CD4-positive, CD25-positive, alpha-beta regulatory T cell (primary cell): ENCODE results near the gene PLPP3. TPM values are rescaled to one million over a fixed set of nuclear protein-coding genes. Genes with fewer than 3 reads are reported as not detected.

Source experiments
- ATAC-seq, 2 donors: fragments of 150-1000 bp; cut with Tn5 transposase; one replicate each; pipeline ENCODE4 v1.10.0; 2021; ENCODE audit warnings: low read depth in 2 of 2, moderate number of reproducible peaks in 2 of 2, moderate library complexity in 1 of 2
- DNase-seq, 3 donors: peaks; one replicate each; pipeline versions ENCODE4 v3.0.0 to v3.0.0-alpha.2; 2012 to 2022; ENCODE audit warnings: mixed read lengths in 1 of 3
- H3K27ac ChIP-seq: one replicate; pipeline ENCODE4 v1.7.0; 2013; ENCODE audit warnings: mild to moderate bottlenecking, low read length; ENCODE audit not compliant: insufficient read depth, poor library complexity, severe bottlenecking
- H3K27me3 ChIP-seq: one replicate; pipeline ENCODE4 v1.7.0; 2013; ENCODE audit warnings: low read length; ENCODE audit not compliant: control insufficient read depth, insufficient read depth
- H3K36me3 ChIP-seq: one replicate; pipeline ENCODE4 v1.7.0; 2013; ENCODE audit warnings: mild to moderate bottlenecking, low read length, moderate library complexity; ENCODE audit not compliant: control insufficient read depth, insufficient read depth
- H3K4me1 ChIP-seq: 2 replicates; pipeline ENCODE4 v1.7.0; 2013; ENCODE audit warnings: mild to moderate bottlenecking, low read length; ENCODE audit not compliant: insufficient read depth, control insufficient read depth, poor library complexity, severe bottlenecking
- H3K4me3 ChIP-seq: one replicate; pipeline ENCODE4 v1.7.0; 2013; ENCODE audit warnings: low read depth, mild to moderate bottlenecking, low read length, moderate library complexity
- H3K9me3 ChIP-seq, 2 experiments: 1 replicate in 1 of 2; 2 replicates in 1 of 2; pipeline ENCODE4 v1.7.0; 2013; ENCODE audit warnings: low read length in 2 of 2, mild to moderate bottlenecking in 1 of 2, moderate library complexity in 1 of 2; ENCODE audit not compliant: control insufficient read depth in 2 of 2
- H3K27ac Mint-ChIP-seq, 3 donors: one replicate each; pipeline ENCODE4 v1.8.0; 2020 to 2022; ENCODE audit warnings: mild to moderate bottlenecking in 3 of 3, mixed read lengths in 3 of 3, moderate library complexity in 2 of 3
- H3K27me3 Mint-ChIP-seq: one replicate; pipeline ENCODE4 v1.8.0; 2022; ENCODE audit warnings: mild to moderate bottlenecking, mixed read lengths
- H3K36me3 Mint-ChIP-seq: one replicate; pipeline ENCODE4 v1.8.0; 2020; ENCODE audit warnings: mixed read lengths
- H3K4me1 Mint-ChIP-seq, 4 donors: one replicate each; pipeline ENCODE4 v1.8.0; 2020 to 2022; ENCODE audit warnings: mixed read lengths in 4 of 4, mild to moderate bottlenecking in 1 of 4
- H3K4me3 Mint-ChIP-seq, 4 donors: one replicate each; pipeline ENCODE4 v1.8.0; 2020 to 2022; ENCODE audit warnings: mild to moderate bottlenecking in 4 of 4, mixed read lengths in 4 of 4, moderate library complexity in 3 of 4
- H3K9me3 Mint-ChIP-seq, 7 donors: one replicate each; pipeline ENCODE4 v1.8.0; 2020 to 2022; ENCODE audit warnings: mixed read lengths in 7 of 7, mild to moderate bottlenecking in 3 of 7, moderate library complexity in 2 of 7
- polyA plus RNA-seq, 4 donors: library from polyadenylated mRNA; unstranded; fragments of 300-500 nt; fragmentation: Illumina TruSeq; gene quantifications; one replicate each; pipeline ENCODE4 v1.2.3, GENCODE V29; 2021
- total RNA-seq: library from RNA; stranded (reverse); gene quantifications from one replicate; pipeline ENCODE4 v1.2.3, GENCODE V29; 2022

The PLPP3 gene
- total and polyA plus RNA-seq, 5 donors from 2014 or later = 0.13 TPM; not detected in 4

DNA sequence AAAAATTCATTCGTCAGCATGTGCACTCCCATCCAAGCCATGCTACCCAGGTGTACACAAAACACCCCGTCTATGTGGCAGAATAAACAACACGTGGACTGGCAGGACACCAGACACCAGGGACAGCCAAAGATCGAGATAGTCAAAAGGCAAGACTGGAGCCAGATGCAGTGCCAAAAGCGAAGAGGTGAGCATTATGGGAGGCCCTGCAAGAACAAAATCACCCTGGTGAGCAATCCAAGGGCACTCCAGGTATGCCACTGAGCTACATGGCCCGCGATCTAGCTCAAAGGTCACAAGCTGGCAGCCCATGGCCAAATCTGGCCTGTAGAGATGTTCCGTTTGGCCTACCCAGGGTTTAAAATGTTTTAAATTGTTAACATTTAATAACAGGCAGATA, 33.7 kb downstream of the PLPP3 start:
- H3K4me3 ChIP-seq = no peak overlapping the region
- H3K27me3 Mint-ChIP-seq = no peaks in the 10 kb centered on the region
- ATAC-seq = no peak

DNA sequence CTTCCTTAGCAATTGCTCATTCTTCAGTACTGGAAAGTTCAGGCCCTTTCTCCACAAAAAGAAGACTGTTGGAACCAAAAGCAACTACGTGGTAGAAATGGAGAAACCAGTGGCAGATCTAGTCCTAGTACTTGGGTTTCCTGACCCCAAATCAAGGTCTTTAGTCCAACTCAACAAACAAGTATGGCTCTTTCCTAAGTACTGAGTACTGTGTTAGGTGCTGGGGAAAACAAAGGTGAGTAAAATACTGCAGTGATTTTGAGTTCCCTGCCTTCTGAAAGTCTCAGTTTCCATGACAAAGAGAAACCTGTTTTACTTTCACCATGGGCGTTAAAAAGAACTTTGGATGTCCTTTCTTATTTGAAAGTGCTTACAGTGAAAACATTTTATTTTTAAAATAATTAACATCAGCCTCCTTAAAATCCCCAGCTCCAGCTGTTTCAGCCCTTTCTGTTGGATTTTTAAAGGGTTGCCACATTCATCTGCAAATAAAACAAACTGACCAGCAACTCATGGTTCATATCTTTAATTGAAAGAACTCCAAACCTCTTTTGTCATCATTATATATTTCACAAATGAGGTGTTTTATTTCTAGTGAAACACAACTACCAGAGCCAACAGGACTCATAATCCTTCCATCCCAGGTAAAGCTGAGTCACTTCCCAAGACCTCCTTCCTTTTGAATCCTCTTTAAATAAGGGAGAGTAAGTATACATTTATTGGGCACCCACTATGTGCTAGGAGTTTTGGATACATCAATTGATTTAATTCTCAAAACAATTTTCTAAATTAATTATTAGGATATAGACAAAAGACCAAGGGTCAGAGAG, 35.4 kb downstream of the PLPP3 start:
- H3K4me3 Mint-ChIP-seq = no peak overlapping the region
- H3K27me3 Mint-ChIP-seq = no peaks in the 10 kb centered on the region
- Histone ChIP-seq H3K27ac (no peak overlapping the region), H3K36me3 (no peaks in the 10 kb centered on the region), H3K9me3 (no peaks in the 10 kb centered on the region), H3K4me1 (no peaks in the 10 kb centered on the region), H3K27me3 (no peaks in the 10 kb centered on the region), H3K4me3 (no peak overlapping the region)
- no peak overlapping the region for H3K27ac Mint-ChIP-seq
- H3K36me3 Mint-ChIP-seq = no peaks in the 10 kb centered on the region
- DNase-seq (no peak), ATAC-seq (no peak)
- H3K9me3 Mint-ChIP-seq = peaks cover 0 to 4% (median 0%) of the 10 kb centered on the region in 7 donors
- H3K4me1 Mint-ChIP-seq = no peaks in the 10 kb centered on the region

More for the DNA sequence above, 33.7 kb downstream of the PLPP3 start:
- no peaks in the 10 kb centered on the region for H3K9me3 ChIP-seq
- no peaks in the 10 kb centered on the region for H3K36me3 Mint-ChIP-seq
- no peaks in the 10 kb centered on the region for H3K36me3 ChIP-seq
- H3K9me3 Mint-ChIP-seq = peaks cover 0 to 4% (median 0%) of the 10 kb centered on the region in 7 donors
- no peak overlapping the region for H3K27ac Mint-ChIP-seq
- H3K4me1 Mint-ChIP-seq = no peaks in the 10 kb centered on the region
- no peak overlapping the region for H3K4me3 Mint-ChIP-seq
- DNase-seq = no peak
- H3K27ac ChIP-seq = no peak overlapping the region
- no peaks in the 10 kb centered on the region for H3K27me3 ChIP-seq
- H3K4me1 ChIP-seq = no peaks in the 10 kb centered on the region

DNA sequence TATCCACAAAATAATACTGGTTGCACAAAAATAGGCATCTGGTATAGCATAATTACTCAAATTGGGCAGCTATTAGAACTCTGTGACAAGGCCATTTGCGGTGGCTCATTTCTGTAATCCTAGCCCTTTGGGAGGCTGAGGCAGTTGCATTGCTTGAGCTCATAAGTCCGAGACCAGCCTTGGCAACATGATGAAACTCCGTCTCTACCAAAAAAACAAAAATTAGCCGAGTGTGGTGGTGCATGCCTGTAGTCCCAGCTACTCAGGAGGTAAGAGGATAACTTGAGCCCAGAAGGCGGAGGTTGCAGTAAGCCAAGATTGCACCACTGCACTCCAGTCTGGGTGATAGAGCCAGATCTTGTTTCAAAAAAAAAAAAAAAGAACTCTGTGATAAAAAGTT, 36.7 kb downstream of the PLPP3 start:
- ATAC-seq (no peak), DNase-seq (no peak)
- no peak overlapping the region for H3K27ac Mint-ChIP-seq
- H3K27me3 Mint-ChIP-seq = no peaks in the 10 kb centered on the region
- H3K4me1 Mint-ChIP-seq = no peaks in the 10 kb centered on the region
- no peaks in the 10 kb centered on the region for H3K27me3 ChIP-seq
- H3K36me3 Mint-ChIP-seq = no peaks in the 10 kb centered on the region
- no peaks in the 10 kb centered on the region for H3K4me1 ChIP-seq
- no peak overlapping the region for H3K4me3 ChIP-seq
- peaks cover 0 to 4% (median 0%) of the 10 kb centered on the region in 7 donors for H3K9me3 Mint-ChIP-seq
- H3K27ac ChIP-seq = no peak overlapping the region
- no peak overlapping the region for H3K4me3 Mint-ChIP-seq
- no peaks in the 10 kb centered on the region for H3K9me3 ChIP-seq
- no peaks in the 10 kb centered on the region for H3K36me3 ChIP-seq

GRCh38 chr1:56541408-56541807, 38.0 kb downstream of the PLPP3 start:
- H3K9me3 Mint-ChIP-seq = peaks cover 0 to 4% (median 0%) of the 10 kb centered on the region in 7 donors
- H3K27ac ChIP-seq = no peak overlapping the region
- H3K27me3 Mint-ChIP-seq = no peaks in the 10 kb centered on the region
- H3K36me3 Mint-ChIP-seq = no peaks in the 10 kb centered on the region
- H3K27ac Mint-ChIP-seq = no peak overlapping the region
- H3K4me3 Mint-ChIP-seq = no peak overlapping the region
- H3K36me3 ChIP-seq = no peaks in the 10 kb centered on the region
- DNase-seq = no peak
- H3K9me3 ChIP-seq = no peaks in the 10 kb centered on the region
- H3K4me3 ChIP-seq = no peak overlapping the region
- ATAC-seq = no peak
- no peaks in the 10 kb centered on the region for H3K4me1 Mint-ChIP-seq
- H3K27me3 ChIP-seq = no peaks in the 10 kb centered on the region
- no peaks in the 10 kb centered on the region for H3K4me1 ChIP-seq

- Mint-ChIP-seq H3K4me3 (no peak overlapping the region), H3K27ac (no peak overlapping the region), H3K9me3 (peaks cover 0 to 4% (median 0%) of the 10 kb centered on the region in 7 donors), H3K4me1 (no peaks in the 10 kb centered on the region), H3K36me3 (no peaks in the 10 kb centered on the region), H3K27me3 (no peaks in the 10 kb centered on the region)
- no peaks in the 10 kb centered on the region for H3K4me1 ChIP-seq
- H3K27me3 ChIP-seq = no peaks in the 10 kb centered on the region
- no peaks in the 10 kb centered on the region for H3K36me3 ChIP-seq
- ATAC-seq = no peak
- H3K4me3 ChIP-seq = no peak overlapping the region
- H3K27ac ChIP-seq = no peak overlapping the region
- DNase-seq = no peak
- no peaks in the 10 kb centered on the region for H3K9me3 ChIP-seq
These were observed 38.9 kb downstream of the PLPP3 start for GRCh38 chr1:56540467-56540866.

DNA sequence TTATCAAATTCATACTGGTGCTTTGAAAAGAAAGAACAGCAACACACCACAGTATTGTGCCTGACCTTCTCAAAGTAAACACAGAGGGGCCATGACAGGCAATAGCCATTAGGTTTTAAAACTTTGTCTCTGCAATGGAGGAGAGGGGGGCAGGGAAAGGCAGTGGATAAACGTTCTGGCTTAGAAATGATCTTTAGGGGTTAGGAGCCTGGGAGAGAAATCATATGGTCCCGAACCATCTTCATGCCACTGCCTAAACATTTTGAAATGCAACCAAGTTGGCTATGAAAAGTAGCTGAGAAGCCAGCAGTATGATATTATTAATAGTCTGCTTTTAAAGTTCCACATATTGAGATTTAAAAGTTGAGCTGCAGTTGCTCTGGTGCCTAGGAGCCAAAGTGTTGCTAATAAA, 39.8 kb downstream of the PLPP3 start:
- no peak for DNase-seq
- no peaks in the 10 kb centered on the region for H3K9me3 ChIP-seq
- peaks cover 0 to 4% (median 0%) of the 10 kb centered on the region in 7 donors for H3K9me3 Mint-ChIP-seq
- no peak overlapping the region for H3K27ac ChIP-seq
- H3K27me3 ChIP-seq = no peaks in the 10 kb centered on the region
- H3K4me3 Mint-ChIP-seq = no peak overlapping the region
- no peaks in the 10 kb centered on the region for H3K4me1 ChIP-seq
- H3K27me3 Mint-ChIP-seq = no peaks in the 10 kb centered on the region
- ATAC-seq = no peak
- H3K27ac Mint-ChIP-seq = no peak overlapping the region
- H3K36me3 ChIP-seq = no peaks in the 10 kb centered on the region
- H3K36me3 Mint-ChIP-seq = no peaks in the 10 kb centered on the region
- no peak overlapping the region for H3K4me3 ChIP-seq
- H3K4me1 Mint-ChIP-seq = no peaks in the 10 kb centered on the region

GRCh38 chr1:56538532-56538931, 40.8 kb downstream of the PLPP3 start:
- Mint-ChIP-seq H3K36me3 (no peaks in the 10 kb centered on the region), H3K27me3 (no peaks in the 10 kb centered on the region), H3K9me3 (peaks cover 0 to 4% (median 0%) of the 10 kb centered on the region in 7 donors), H3K4me1 (no peaks in the 10 kb centered on the region), H3K27ac (no peak overlapping the region), H3K4me3 (no peak overlapping the region)
- Histone ChIP-seq H3K9me3 (no peaks in the 10 kb centered on the region), H3K4me3 (no peak overlapping the region), H3K27ac (no peak overlapping the region), H3K27me3 (no peaks in the 10 kb centered on the region), H3K36me3 (no peaks in the 10 kb centered on the region), H3K4me1 (no peaks in the 10 kb centered on the region)
- DNase-seq (no peak), ATAC-seq (no peak)

DNA sequence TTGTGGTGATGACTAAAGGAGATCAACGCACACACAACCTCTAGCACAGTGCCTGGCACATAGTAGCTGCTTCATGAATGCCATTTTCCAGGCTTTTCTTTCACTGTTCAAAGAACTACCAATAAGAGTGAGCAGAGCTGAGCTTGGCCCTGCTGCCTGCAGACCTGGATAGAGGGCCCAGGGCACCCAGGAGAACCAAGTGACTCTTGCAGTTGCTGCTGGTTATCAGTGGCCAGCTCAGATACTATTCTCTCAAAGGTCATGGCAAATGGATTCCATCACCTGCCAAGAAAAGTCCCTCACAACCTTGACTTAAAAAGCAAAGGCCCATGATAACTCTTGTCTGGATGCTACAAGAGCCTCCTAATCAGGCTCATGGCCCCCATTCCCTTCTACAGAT, 41.7 kb downstream of the PLPP3 start:
- H3K36me3 Mint-ChIP-seq = no peaks in the 10 kb centered on the region
- Histone ChIP-seq H3K27me3 (no peaks in the 10 kb centered on the region), H3K27ac (no peak overlapping the region), H3K9me3 (no peaks in the 10 kb centered on the region), H3K4me1 (no peaks in the 10 kb centered on the region), H3K4me3 (no peak overlapping the region), H3K36me3 (no peaks in the 10 kb centered on the region)
- H3K4me1 Mint-ChIP-seq = no peaks in the 10 kb centered on the region
- no peaks in the 10 kb centered on the region for H3K27me3 Mint-ChIP-seq
- H3K9me3 Mint-ChIP-seq = peaks cover 0 to 4% (median 0%) of the 10 kb centered on the region in 7 donors
- no peak for ATAC-seq
- H3K27ac Mint-ChIP-seq = no peak overlapping the region
- H3K4me3 Mint-ChIP-seq = no peak overlapping the region
- no peak for DNase-seq
